HEK293 (cell line): ENCODE results near the gene HPDL.

Experiments
- CTCF ChIA-PET: fragments of 350-600 bp; formaldehyde crosslinking; extraction: SDS; loops from one replicate; lab custom pipeline; 2021; ENCODE audit warnings: antibody characterized with exemption; lab: Yijun Ruan, JAX
- POLR2A ChIA-PET: fragments of 300-600 bp; formaldehyde crosslinking; extraction: SDS; loops from one replicate; lab custom pipeline; 2020; ENCODE audit warnings: antibody characterized with exemption, inconsistent platforms; lab: Yijun Ruan, JAX
- H3K27ac ChIP-seq: fragments of 200-500 bp; sonication (Bioruptor generic); 2 replicates; pipeline ENCODE4 v1.5.1; 2014; ENCODE audit warnings: low read depth, low read length, control low read depth, inconsistent platforms; ENCODE audit errors: extremely low read depth
- H3K36me3 ChIP-seq, 2 experiments: fragments of 200-500 bp in 1 of 2; sonication (Bioruptor generic) in 1 of 2; 1 replicate in 1 of 2; 2 replicates in 1 of 2; pipeline ENCODE4 v1.5.1; 2014 to 2017; ENCODE audit warnings: inconsistent platforms in 2 of 2, low read length in 2 of 2; ENCODE audit not compliant: control insufficient read depth in 2 of 2, insufficient read depth in 1 of 2
- H3K4me1 ChIP-seq: fragments of 200-500 bp; sonication (Bioruptor generic); 2 replicates; pipeline ENCODE4 v1.5.1; 2014; ENCODE audit warnings: mild to moderate bottlenecking, low read length, inconsistent platforms; ENCODE audit not compliant: control insufficient read depth, insufficient read depth
- H3K4me3 ChIP-seq: 2 replicates; pipeline ENCODE4 v1.5.1; 2011; ENCODE audit warnings: low read depth, mild to moderate bottlenecking, control low read depth, low read length, moderate library complexity
- H3K9me3 ChIP-seq: fragments of 200-500 bp; sonication (Bioruptor generic); 2 replicates; pipeline ENCODE4 v1.5.1; 2014; ENCODE audit warnings: low read depth, low read length, inconsistent platforms; ENCODE audit not compliant: control insufficient read depth, insufficient read depth
- GLI4 ChIP-seq: fragments of 450-650 bp; formaldehyde crosslinking; IDR thresholded peaks from 2 replicates; pipeline ENCODE4 v1.5.1; 2016; ENCODE audit warnings: missing biosample characterization, missing genetic modification characterization
- MZF1 ChIP-seq: fragments of 450-650 bp; formaldehyde crosslinking; IDR thresholded peaks from 2 replicates; pipeline ENCODE4 v1.5.1; 2017; ENCODE audit warnings: missing biosample characterization, missing genetic modification characterization, borderline replicate concordance
- OVOL3 ChIP-seq: fragments of 450-650 bp; formaldehyde crosslinking; IDR thresholded peaks from 2 replicates; pipeline ENCODE4 v1.5.1; 2016; ENCODE audit warnings: missing biosample characterization, missing genetic modification characterization
- RBAK ChIP-seq: fragments of 450-650 bp; formaldehyde crosslinking; IDR thresholded peaks from 2 replicates; pipeline ENCODE4 v1.5.1; 2016; ENCODE audit warnings: missing biosample characterization, missing genetic modification characterization
- ZBTB1 ChIP-seq: fragments of 450-650 bp; formaldehyde crosslinking; IDR thresholded peaks from 2 replicates; pipeline ENCODE4 v1.5.1; 2016; ENCODE audit warnings: missing biosample characterization, missing genetic modification characterization
- ZBTB21 ChIP-seq: fragments of 450-650 bp; formaldehyde crosslinking; IDR thresholded peaks from 2 replicates; pipeline ENCODE4 v1.5.1; 2017; ENCODE audit warnings: missing biosample characterization, missing genetic modification characterization
- ZBTB48 ChIP-seq: fragments of 450-650 bp; formaldehyde crosslinking; IDR thresholded peaks from 2 replicates; pipeline ENCODE4 v1.5.1; 2016; ENCODE audit warnings: missing biosample characterization, missing genetic modification characterization
- ZBTB8A ChIP-seq: fragments of 450-650 bp; formaldehyde crosslinking; IDR thresholded peaks from 2 replicates; pipeline ENCODE4 v1.5.1; 2016; ENCODE audit warnings: missing biosample characterization, missing genetic modification characterization
- ZNF16 ChIP-seq: fragments of 450-650 bp; formaldehyde crosslinking; IDR thresholded peaks from 2 replicates; pipeline ENCODE4 v1.5.1; 2016; ENCODE audit warnings: low read depth, missing biosample characterization, missing genetic modification characterization
- ZNF202 ChIP-seq: fragments of 450-650 bp; formaldehyde crosslinking; IDR thresholded peaks from 2 replicates; pipeline ENCODE4 v1.5.1; 2016; ENCODE audit warnings: missing biosample characterization, missing genetic modification characterization, borderline replicate concordance
- ZNF266 ChIP-seq: fragments of 450-650 bp; formaldehyde crosslinking; IDR thresholded peaks from 2 replicates; pipeline ENCODE4 v1.5.1; 2016; ENCODE audit warnings: missing biosample characterization, missing genetic modification characterization, low read depth
- ZNF37A ChIP-seq: fragments of 450-650 bp; IDR thresholded peaks from 2 replicates; pipeline ENCODE4 v1.5.1; 2018; ENCODE audit warnings: missing biosample characterization, missing genetic modification characterization
- ZNF394 ChIP-seq: fragments of 450-650 bp; formaldehyde crosslinking; IDR thresholded peaks from 2 replicates; pipeline ENCODE4 v1.5.1; 2016; ENCODE audit warnings: missing biosample characterization, missing genetic modification characterization, mild to moderate bottlenecking, moderate library complexity, borderline replicate concordance
- ZNF548 ChIP-seq: fragments of 450-650 bp; formaldehyde crosslinking; IDR thresholded peaks from 2 replicates; pipeline ENCODE4 v1.5.1; 2016; ENCODE audit warnings: missing biosample characterization, missing genetic modification characterization
- ZNF560 ChIP-seq: fragments of 450-650 bp; formaldehyde crosslinking; IDR thresholded peaks from 2 replicates; pipeline ENCODE4 v1.5.1; 2017; ENCODE audit warnings: missing biosample characterization, missing genetic modification characterization, borderline replicate concordance
- ZNF626 ChIP-seq: fragments of 450-650 bp; sonication (Bioruptor Pico); formaldehyde crosslinking; IDR thresholded peaks from 2 replicates; pipeline ENCODE4 v1.5.1; 2018; ENCODE audit warnings: missing biosample characterization, missing genetic modification characterization, inconsistent platforms
- ZNF776 ChIP-seq: fragments of 450-650 bp; formaldehyde crosslinking; IDR thresholded peaks from 2 replicates; pipeline ENCODE4 v1.5.0; 2017; ENCODE audit warnings: missing biosample characterization, missing genetic modification characterization, borderline replicate concordance
- ZNF777 ChIP-seq: fragments of 450-650 bp; formaldehyde crosslinking; IDR thresholded peaks from 2 replicates; pipeline ENCODE4 v1.5.1; 2017; ENCODE audit warnings: missing biosample characterization, missing genetic modification characterization, borderline replicate concordance
- ZNF830 ChIP-seq: fragments of 450-650 bp; IDR thresholded peaks from 2 replicates; pipeline ENCODE4 v1.5.0; 2018; ENCODE audit warnings: missing biosample characterization, missing genetic modification characterization, low read depth, mild to moderate bottlenecking, moderate library complexity
- ZNF843 ChIP-seq: fragments of 450-650 bp; formaldehyde crosslinking; IDR thresholded peaks from 2 replicates; pipeline ENCODE4 v1.5.1; 2016; ENCODE audit warnings: missing biosample characterization, missing genetic modification characterization
- ZSCAN16 ChIP-seq: fragments of 450-650 bp; formaldehyde crosslinking; IDR thresholded peaks from 2 replicates; pipeline ENCODE4 v1.5.1; 2016; ENCODE audit warnings: missing biosample characterization, missing genetic modification characterization
- TF ChIP-seq, protein P1 (sequence below): fragments of 450-650 bp; formaldehyde crosslinking; IDR thresholded peaks from 2 replicates; pipeline ENCODE4 v1.5.1; 2017; ENCODE audit warnings: missing biosample characterization, mild to moderate bottlenecking, missing genetic modification characterization, moderate library complexity
- TF ChIP-seq, protein P2 (sequence below): IDR thresholded peaks from 2 replicates; pipeline ENCODE4 v1.6.1; 2011; ENCODE audit warnings: mild to moderate bottlenecking, low read depth, low read length, borderline replicate concordance
- TF ChIP-seq, protein P3 (sequence below): fragments of 450-650 bp; formaldehyde crosslinking; IDR thresholded peaks from 2 replicates; pipeline ENCODE4 v1.5.1; 2016; ENCODE audit warnings: missing biosample characterization, missing genetic modification characterization, low read depth
- TF ChIP-seq, protein P4 (sequence below): fragments of 450-650 bp; IDR thresholded peaks from 2 replicates; pipeline ENCODE4 v1.5.1; 2018; ENCODE audit warnings: missing biosample characterization, missing genetic modification characterization

Gene HPDL

DNA sequence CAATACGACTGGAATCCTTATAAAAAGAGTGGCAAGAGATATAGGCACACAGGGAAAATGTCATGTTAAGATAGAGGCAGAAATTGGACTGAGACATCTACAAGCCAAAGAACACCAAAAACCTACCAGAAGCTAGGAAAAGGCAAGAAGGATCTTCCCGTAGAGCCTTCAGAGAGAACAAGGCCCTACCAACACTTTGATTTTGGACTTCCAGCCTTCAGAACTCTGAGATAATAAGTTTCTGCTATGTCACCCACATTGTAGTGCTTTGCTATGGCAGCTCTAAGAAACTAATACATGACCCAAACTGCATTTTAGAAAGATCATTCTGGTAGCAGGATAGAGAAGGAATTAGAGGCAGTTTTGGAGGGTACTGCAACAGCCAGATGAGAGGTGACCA lies 37.6 kb downstream of the HPDL start:
- H3K4me3 ChIP-seq: no peak overlapping the region
- CTCF ChIA-PET: interaction anchor here (0.6 to 11.2 kb wide), 2 partner anchors 128 to 346 kb away, joined by 3 to 157 read pairs; partner anchors contain the start of gene TESK2

DNA sequence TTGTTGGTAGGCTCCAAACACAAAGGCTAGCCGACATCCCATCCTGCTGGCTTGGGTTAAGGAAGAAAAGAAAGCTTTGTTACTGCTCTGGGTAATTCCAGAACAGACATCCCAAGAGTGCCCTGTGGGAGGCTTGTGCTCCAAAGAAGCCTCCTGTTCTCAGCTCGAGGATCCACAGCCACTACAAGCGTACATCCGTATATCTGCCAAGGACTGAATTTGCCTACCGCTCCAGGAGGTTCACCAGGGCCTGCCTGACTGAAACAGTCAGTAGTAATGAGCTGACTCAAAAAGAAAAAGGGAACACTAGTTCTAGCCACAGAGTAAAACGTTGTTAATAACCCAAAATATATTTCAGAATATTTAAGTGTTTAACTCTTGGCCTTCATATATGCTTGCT lies 38.4 kb downstream of the HPDL start:
- ChIA-PET POLR2A (interaction anchor here (0.5 kb wide), 1 partner anchor 11 kb away, joined by 6 read pairs; no protein-coding TSS in a partner anchor), CTCF (interaction anchor here (11.2 kb wide), 1 partner anchor 127 kb away, joined by 157 read pairs; the partner anchor contains the start of gene TESK2)
- Histone ChIP-seq H3K27ac (no peak overlapping the region), H3K9me3 (no peaks in the 10 kb centered on the region), H3K36me3 (no peaks in the 10 kb centered on the region), H3K4me3 (no peak overlapping the region), H3K4me1 (no peaks in the 10 kb centered on the region)
- TF ChIP-seq, protein P1, sequence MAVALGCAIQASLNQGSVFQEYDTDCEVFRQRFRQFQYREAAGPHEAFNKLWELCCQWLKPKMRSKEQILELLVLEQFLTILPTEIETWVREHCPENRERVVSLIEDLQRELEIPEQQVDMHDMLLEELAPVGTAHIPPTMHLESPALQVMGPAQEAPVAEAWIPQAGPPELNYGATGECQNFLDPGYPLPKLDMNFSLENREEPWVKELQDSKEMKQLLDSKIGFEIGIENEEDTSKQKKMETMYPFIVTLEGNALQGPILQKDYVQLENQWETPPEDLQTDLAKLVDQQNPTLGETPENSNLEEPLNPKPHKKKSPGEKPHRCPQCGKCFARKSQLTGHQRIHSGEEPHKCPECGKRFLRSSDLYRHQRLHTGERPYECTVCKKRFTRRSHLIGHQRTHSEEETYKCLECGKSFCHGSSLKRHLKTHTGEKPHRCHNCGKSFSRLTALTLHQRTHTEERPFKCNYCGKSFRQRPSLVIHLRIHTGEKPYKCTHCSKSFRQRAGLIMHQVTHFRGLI (tag by site-specific recombination): no peak
- TF ChIP-seq ZNF202 (tag by site-specific recombination) (no peak), ZNF37A (tag by site-specific recombination) (no peak), ZBTB21 (tag by site-specific recombination) (no peak), OVOL3 (no peak), ZNF560 (tag by site-specific recombination) (no peak), ZNF266 (tag by site-specific recombination) (no peak)
- TF ChIP-seq, protein P2, sequence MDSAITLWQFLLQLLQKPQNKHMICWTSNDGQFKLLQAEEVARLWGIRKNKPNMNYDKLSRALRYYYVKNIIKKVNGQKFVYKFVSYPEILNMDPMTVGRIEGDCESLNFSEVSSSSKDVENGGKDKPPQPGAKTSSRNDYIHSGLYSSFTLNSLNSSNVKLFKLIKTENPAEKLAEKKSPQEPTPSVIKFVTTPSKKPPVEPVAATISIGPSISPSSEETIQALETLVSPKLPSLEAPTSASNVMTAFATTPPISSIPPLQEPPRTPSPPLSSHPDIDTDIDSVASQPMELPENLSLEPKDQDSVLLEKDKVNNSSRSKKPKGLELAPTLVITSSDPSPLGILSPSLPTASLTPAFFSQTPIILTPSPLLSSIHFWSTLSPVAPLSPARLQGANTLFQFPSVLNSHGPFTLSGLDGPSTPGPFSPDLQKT: no peak
- TF ChIP-seq, protein P3, sequence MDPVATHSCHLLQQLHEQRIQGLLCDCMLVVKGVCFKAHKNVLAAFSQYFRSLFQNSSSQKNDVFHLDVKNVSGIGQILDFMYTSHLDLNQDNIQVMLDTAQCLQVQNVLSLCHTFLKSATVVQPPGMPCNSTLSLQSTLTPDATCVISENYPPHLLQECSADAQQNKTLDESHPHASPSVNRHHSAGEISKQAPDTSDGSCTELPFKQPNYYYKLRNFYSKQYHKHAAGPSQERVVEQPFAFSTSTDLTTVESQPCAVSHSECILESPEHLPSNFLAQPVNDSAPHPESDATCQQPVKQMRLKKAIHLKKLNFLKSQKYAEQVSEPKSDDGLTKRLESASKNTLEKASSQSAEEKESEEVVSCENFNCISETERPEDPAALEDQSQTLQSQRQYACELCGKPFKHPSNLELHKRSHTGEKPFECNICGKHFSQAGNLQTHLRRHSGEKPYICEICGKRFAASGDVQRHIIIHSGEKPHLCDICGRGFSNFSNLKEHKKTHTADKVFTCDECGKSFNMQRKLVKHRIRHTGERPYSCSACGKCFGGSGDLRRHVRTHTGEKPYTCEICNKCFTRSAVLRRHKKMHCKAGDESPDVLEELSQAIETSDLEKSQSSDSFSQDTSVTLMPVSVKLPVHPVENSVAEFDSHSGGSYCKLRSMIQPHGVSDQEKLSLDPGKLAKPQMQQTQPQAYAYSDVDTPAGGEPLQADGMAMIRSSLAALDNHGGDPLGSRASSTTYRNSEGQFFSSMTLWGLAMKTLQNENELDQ (tag by site-specific recombination): no peak

More for the DNA sequence above, 37.6 kb downstream of the HPDL start:
- Histone ChIP-seq H3K36me3 (no peaks in the 10 kb centered on the region), H3K4me1 (no peaks in the 10 kb centered on the region), H3K27ac (no peak overlapping the region), H3K9me3 (no peaks in the 10 kb centered on the region)
- POLR2A ChIA-PET: interaction anchor here (0.5 kb wide), 1 partner anchor 12 kb away, joined by 6 read pairs; no protein-coding TSS in a partner anchor
- TF ChIP-seq ZNF548: peak; percentile 94
- no peak for TF ChIP-seq RBAK (tag by site-specific recombination)
- TF ChIP-seq ZBTB1 (tag by site-specific recombination): no peak

DNA sequence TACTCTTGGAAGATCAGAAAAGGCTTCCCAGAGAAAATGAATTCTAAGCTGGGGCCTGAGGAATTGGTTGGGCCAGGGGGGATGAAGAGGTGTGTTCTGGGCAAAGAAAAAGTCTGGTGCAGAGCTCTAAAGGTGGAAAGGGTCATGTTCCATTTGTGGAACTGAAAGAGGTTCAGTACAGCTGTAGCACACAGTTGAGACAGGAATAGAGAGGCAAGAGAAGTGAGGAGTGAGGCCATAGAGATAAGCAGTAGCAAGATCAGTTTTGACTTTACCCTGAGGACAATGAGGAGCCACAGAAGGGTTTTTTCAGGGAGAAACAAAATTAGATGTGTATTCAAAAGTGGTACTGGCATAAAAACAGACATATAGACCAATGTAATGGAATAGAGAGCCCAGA lies 43.9 kb downstream of the HPDL start:
- ChIA-PET POLR2A (no interaction called here), CTCF (interaction anchor here (0.8 kb wide), 1 partner anchor 10 kb away, joined by 3 read pairs; no protein-coding TSS in a partner anchor)
- H3K4me3 ChIP-seq: no peak overlapping the region
- TF ChIP-seq ZNF776 (tag by site-specific recombination): no peak
- no peak for TF ChIP-seq ZNF16 (tag by site-specific recombination)
- TF ChIP-seq ZBTB48 (tag by site-specific recombination): no peak
- TF ChIP-seq GLI4: no peak
- no peak for TF ChIP-seq ZNF830 (tag by site-specific recombination)
- TF ChIP-seq, protein P4, sequence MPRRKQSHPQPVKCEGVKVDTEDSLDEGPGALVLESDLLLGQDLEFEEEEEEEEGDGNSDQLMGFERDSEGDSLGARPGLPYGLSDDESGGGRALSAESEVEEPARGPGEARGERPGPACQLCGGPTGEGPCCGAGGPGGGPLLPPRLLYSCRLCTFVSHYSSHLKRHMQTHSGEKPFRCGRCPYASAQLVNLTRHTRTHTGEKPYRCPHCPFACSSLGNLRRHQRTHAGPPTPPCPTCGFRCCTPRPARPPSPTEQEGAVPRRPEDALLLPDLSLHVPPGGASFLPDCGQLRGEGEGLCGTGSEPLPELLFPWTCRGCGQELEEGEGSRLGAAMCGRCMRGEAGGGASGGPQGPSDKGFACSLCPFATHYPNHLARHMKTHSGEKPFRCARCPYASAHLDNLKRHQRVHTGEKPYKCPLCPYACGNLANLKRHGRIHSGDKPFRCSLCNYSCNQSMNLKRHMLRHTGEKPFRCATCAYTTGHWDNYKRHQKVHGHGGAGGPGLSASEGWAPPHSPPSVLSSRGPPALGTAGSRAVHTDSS (tag by site-specific recombination): no peak
- no peak for TF ChIP-seq MZF1 (tag by site-specific recombination)
- TF ChIP-seq ZSCAN16 (tag by site-specific recombination): no peak
- TF ChIP-seq ZNF843 (tag by site-specific recombination): no peak
- no peak for TF ChIP-seq ZNF394 (tag by site-specific recombination)
- TF ChIP-seq ZNF777 (tag by site-specific recombination): no peak
- no peak for TF ChIP-seq ZNF626 (tag by site-specific recombination)
- no peak for TF ChIP-seq ZBTB8A (tag by site-specific recombination)

More for the DNA sequence above, 43.9 kb downstream of the HPDL start:
- no peaks in the 10 kb centered on the region; the same call in 1 of the 2 replicates for H3K4me1 ChIP-seq
- no peaks in the 10 kb centered on the region for H3K9me3 ChIP-seq
- no peak overlapping the region for H3K27ac ChIP-seq
- H3K36me3 ChIP-seq: no peaks in the 10 kb centered on the region
